GM21786 (cell line): ENCODE data around the gene C2orf49.
A peak's percentile ranks its signal among the peaks of the same experiment; 100 is the strongest.

Experiments
- ATAC-seq: cut with Tn5 transposase; IDR thresholded peaks from one replicate; pipeline ENCODE4 v1.9.1; 2021; ENCODE audit not compliant: unreplicated experiment

C2orf49 gene

DNA sequence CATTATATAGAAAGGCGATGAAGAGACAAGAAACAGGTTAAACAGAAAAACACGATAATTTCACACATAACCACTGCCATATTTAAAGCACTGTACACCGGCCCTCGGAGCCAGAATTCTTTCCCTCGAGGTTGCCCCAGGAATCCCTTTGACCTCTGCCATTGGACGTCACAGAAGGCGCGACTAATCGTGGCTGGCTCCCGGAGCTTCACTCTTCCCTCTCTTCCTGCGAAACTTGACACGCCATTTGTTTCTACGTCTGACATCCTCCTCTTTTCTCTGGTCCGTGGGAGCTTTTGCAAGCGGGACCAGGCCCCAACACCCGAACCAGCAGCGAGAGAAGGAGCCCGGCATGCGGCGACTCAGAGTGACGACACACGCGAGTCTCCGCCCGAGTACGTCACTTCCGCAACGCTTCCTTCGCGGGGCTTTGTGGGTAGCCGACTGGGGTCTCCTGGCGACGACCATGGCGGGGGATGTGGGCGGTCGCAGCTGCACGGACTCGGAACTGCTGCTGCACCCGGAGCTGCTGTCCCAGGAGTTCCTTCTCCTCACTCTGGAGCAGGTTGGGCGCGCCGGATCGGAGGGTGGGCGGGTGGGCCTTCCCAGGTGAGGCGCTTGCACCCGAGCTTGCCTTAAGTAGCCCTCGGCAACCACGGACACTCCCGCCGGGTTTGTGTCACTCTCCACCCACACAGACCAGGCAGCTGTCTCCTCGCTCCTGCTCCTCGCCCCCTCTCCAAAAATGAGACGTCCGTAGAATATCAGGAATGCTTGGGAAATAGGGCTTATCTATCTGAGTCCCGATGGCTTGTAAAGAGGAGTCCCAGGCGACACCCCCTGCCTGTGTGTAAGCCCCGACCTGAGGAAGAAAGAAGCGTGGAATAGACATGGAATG, at the start of gene C2orf49:
TSS of gene C2orf49 (plus strand) at position 419 of the 898 bp plus-strand sequence. CDS start at position 467, 48 bp downstream.
- peak; percentile 94 for ATAC-seq

DNA sequence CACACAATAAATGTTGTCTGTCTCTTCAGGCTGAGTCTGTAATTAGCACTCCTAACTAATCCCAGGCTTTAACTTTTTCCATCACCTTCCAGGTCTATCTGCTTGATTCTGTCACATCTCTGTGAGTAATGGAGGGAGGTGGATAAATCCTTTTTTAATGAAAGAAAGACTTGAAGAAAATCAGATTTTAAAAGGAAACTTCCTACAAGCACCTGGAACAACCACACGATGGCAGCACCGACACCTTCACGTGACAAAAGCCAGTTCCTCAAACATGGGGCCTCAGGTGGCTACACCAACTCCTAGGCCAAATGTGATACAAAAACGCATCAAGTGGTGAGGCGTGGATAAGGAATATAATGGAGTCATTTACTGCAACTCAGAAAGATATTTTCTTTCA, 49.6 kb upstream of the C2orf49 start:
- no peak for ATAC-seq

DNA sequence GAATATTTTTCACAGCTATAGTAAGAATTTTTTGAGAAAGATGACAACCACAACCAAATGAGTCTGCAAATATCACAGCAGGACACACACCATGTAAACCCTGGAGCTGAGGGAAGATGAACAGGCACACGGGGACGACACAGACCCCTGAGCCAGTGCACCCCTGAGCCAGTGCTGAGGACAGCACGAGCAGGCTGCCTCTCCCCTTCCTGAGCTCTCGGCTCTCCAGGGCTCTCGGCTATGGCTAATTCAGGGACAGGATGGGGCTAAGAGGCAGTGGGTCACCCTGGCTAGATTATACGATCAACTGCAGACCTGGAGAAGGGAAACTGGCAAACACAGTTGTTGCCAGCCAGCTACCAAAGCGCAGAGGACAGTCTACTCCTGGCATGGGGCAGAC, 49.2 kb upstream of the C2orf49 start:
- no peak for ATAC-seq

DNA sequence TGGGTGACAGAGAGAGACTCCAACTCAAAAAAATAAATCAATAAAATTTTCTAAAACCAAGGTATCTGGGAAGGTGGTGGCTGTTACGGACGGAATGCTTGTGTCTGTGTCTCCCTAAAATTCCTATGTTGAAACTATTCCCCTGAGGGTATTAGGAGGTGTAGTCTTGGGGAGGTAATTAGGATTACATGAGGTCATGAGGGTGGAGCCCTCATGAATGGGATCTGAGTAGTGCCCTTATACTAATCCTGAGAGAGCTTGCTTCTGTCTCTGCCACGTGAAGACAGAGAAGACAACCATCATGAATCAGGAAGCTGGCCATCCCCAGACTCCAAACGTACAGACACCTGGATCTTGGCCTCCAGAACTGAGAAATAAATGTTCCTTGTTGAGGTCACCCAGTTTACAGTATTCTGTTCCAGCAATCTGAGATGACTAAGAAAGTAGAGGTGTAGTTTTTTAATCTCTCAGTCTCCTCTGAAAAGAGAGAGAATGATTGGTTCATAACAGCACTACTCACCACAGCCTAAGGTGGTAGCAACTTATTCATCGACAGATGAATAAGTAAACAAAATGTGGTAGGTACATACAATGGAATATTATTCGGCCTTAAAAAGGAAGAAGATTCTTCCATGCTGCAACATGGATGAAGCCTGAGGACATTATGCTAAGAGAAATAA, 46.2 kb upstream of the C2orf49 start:
- no peak for ATAC-seq

DNA sequence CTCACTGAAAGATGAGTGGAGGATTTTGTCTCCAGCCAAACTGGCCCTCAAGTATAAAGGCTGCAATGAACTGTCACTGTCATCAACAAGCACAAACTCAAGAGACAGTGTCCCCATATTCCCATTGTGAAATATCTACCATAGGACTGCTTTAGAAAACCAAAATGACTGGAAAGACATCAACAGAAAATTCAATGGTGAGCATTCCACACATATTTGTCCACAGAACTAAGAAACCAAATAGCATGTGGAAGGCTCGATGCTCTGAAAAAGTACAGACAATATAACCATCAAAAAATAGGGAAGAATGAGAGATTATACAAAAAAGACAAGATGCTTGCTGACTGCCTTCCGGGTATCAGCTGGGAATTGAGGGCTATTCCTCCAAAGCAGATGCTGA, 45.4 kb upstream of the C2orf49 start:
- no peak for ATAC-seq

DNA sequence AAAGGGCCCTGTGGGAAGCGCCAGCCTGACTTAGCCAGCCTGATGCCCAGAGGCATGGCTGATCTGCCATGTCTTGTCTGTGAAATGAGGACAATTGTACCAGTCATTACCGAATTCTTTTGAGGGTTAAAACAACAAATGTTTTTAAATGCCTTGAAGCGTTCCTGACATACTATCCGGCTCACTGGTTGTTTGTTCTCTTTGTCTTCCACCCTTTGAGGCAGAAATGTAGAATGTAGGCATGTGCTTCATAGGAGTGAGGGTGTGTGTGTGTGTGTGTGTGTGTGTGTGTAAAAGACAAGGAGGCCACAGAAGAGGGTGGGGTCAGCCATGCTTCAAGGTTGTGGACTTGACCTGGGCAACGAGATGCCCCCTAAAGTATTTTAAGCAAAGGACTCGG, 43.3 kb upstream of the C2orf49 start:
- no peak for ATAC-seq

DNA sequence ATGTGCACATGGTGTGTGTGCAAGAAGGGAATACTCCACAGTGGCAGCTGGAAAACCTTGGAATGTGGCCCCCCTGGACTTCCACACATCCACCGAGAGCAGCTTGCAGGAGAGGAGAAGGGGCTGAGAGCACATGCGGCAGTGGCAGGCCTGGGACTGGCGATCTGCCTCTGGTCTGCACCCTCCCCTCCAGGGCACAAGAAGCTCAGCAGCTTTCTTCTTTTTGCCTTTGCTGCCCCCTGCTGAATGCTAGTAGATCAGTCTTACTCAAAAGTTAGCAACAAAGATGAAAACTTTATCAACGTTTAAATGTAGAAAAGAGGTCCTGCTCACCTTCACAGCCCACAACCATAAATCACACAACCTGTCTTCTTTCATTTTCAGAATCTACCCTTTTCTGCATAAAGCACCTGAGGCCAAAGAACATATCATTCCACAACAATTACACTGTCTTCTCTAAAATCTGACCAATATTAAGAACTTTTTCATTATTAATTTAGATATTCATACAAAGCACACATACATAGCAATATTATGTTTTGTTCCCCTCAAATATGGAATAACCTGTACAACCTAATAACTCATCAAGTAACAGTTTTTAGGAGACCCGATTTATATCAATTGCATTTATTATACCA, 42.4 kb upstream of the C2orf49 start:
- ATAC-seq = no peak

DNA sequence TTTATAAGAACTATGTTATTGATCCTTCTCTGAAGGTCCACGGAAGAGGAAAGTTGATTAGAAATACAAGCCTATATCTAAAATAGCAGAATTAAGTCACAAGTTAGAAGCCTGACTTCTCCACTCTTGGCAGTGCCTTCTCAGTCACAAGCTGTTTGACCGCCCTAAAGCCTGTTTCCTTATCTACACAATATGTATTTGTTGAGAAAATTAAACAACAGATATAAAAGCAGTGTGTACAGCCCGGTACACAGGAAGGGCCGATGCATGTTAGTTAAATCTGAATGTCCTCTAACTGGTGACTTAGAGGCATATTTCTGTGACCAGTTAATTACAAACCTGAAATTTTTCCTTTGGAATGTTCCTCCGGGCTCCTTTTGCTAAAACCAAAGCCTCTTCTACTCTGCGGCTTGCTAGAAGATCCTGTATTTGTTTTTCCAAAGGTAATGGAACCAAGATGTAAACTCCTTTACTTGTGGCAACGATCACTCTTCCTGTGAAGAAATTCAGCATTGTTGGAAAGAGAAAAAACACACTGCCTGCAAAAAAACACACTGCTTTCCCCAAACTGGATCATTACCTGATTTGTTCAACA, 41.2 kb upstream of the C2orf49 start:
- ATAC-seq = no peak

DNA sequence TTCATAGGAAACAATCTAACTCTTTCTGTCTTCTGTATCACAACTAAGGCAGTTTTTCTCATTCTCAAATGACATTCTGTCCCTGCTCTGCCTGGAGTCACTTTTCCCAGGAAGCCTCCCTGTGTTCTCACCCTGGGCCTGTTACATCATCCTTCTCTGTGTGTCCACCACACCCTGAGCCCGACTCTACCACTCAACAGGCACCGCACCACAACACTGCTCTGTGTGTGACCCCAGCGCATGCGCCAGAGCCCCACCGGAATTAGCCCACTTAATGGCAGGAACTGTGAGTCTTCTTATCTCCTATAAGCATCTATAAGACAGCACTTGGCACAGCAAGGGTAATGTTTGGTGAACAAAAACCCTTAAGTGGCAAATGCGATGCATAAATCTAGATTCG, 40.1 kb upstream of the C2orf49 start:
- ATAC-seq = no peak

DNA sequence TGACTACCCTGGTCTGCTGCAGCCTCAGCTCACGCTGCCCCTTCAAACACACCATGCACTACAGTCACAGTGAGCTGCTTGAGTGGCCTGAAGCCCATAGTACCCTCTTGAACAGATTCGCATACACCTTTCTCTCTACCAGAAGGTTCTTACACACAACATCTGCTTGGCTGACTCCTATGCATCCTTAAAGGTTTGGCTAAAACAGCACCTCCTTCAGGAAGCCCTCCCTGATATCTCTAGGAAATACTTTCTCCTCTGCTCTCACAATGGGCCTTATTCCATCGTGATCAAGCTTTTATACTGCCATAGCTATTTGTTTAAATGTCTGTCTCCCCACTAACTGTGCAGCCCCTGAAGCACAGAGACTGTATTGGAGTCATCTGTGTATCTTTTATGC, 39.3 kb upstream of the C2orf49 start:
- ATAC-seq = no peak

DNA sequence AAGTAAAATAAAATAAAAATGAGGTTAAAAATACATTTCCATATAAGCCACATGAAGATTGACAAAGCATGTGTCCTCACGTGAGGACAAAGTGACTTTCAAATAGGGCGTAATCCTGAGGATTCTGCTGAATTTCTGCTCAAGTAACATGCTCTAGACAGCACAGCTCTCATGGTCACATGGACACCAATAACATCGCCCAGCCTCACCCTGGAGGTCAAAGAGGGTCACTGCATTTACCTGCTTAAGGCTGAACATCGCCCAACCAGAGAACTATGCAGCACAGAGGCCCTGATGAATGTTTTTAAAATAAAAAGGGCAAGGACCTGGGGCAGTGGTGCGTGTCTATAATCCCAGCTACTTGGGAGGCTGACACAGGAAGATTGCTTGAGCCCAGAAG, 38.0 kb upstream of the C2orf49 start:
- no peak for ATAC-seq

DNA sequence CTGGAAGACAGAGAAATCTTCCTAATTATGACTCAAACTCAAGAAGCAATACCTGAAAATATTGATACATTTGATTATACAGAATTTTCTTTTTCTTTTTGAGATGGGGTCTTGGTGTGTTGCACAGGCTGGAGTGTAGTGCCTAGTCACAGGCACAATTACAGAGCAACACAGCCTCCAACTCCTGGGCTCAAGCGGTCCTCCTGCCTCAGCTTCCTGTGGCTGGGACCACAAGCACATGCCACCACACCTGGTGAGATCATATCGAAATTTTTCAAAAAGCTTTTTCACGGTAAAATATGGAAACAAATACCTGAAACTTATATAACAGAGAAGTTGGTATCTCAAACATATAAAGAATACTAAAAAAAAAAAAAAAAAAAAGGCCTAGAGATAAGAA, 35.7 kb upstream of the C2orf49 start:
- no peak for ATAC-seq

DNA sequence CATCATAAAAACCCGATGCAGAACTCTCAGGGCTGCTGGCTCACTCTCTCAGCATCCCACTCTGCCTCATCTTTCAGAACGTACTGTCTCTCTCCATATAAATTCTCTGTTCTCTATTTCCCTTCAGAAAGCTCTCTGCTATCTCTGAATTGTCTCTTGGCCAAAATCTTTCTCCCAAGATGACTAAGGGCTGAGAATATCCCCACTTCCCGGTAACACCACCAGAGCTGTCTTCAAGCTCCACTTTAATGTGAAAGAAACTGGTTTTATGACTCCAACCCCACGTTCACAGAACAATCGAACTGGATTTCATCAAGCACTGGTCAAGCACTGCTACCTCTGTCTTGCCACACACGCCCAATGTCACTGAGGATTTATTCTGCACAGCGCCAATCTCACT, 30.2 kb upstream of the C2orf49 start:
- ATAC-seq = no peak

DNA sequence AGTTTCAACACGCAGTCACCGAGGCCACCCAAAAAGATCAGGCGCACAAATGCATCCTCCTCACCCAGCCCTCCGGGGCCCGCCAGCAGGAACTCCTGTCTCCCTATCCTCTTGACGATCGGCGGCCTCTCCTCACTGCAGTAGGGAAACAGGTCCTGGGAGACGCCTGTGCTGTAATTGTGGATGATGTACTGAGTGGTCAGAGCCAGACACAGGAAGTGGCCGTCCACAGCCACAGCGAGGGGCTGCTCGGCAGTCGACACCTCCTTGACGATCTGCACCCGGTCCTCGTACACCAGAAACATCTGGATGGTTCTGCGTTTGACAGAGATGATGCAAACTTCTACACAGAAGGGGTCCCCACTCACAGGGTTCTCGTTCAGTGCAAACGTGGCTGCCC, 29.8 kb upstream of the C2orf49 start:
- ATAC-seq = no peak

DNA sequence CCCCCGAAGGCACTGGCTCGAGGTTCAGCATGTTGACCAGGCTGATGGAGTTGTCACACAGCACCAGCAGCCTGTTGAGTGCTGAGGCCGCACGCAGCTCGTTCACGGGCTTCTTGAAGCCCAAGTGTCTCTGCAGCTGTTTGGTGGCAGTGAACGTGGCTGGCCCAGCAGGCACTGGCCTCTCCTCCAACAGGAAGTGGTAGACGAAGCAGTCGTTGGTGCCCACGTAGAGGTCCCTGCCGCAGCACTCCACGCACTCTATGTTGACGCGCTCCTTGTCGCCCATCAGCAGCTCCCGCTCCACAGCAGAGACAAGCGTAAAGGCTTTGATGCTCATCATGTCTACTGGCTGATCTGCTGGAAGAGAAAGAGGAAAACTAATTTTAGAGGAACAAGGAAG, 29.4 kb upstream of the C2orf49 start:
- no peak for ATAC-seq

DNA sequence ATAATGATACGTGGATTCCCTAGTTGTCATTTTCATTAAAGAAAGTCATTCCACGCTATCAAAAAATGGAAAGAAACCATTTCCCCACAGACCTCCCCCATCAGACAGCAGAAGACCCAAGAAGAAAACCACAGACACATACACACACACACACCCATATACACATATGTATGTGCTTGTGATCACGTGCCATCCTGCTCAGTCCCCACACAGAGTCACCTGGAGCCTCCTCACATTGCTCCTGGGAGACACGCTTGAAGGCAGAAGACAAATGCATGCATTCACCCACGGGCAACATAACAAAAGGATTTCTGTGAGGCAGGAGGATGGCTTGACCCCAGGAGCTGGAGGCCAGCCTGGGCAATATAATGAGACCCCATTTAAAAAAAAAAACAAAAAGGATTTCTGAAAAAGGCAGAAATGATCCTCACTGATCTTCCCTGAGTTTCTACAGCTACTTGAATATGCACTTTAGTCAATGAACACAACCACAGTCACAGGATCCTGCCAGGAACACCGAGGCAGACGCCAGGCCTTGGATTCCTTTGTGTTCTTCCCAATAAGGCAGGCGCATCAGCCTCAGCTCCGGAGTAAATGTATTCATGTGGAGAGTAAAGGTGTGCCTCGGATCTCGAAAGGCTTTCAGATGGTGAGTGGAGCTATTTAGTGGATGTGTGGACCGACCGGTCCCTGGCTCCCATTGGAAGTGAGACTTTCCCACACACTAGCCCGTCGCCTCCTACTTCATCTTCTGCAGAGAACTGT, 28.8 kb upstream of the C2orf49 start:
- no peak for ATAC-seq

DNA sequence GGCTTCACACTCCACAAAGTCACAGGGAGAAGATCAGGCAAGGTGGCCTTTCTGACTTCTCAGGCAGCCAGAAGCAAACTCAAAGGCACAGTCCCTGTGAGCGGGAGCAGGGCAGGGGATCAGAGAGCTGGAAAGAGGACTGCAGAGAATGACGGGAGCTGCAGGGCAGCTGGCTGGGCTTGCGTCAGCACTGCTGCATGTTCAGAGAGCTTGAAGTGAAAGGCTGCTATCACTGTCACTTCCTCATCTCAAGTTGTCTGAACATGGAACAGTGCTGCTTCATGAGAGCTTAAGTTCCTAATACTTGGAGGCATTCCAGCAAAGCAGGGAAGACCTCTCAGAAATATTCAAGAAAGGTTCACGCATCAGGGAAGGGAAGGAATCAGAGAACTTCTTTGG, 28.2 kb upstream of the C2orf49 start:
- ATAC-seq = no peak

DNA sequence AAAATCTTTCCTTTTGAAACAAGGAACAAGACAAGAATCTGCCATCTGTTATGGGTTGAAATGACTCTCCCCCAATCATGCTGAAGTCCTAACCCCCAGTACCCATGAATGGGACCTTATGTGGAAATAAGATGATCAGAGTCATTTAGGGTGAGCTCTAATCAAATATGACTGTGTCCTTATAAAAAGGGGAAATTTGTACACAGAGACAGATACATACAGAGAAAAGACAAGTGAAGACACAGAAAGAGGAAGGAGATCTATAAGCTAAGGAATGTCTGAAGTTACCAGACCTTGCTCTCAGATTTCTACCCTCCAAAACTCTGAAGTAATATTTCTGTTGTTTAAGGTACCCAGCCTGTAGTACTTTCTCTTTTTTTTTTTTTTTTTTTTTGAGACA, 23.5 kb upstream of the C2orf49 start:
- no peak for ATAC-seq

DNA sequence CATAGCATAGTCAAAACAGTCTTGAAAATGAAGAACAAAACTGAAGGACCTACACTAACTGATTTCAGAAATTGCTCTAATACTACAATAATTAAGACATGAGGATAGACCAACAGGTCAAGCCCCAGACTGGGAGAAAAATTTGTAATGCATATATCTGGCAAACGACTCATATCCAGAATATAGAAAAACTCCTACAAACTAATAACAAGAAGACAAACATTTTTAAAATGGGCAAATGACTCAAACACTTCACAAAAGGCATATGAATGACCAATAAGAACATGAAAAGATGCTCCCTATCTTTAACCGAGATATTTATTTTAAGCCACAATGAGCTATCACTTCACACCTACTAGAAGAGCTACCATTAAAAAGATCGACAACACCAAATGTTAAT, 22.0 kb upstream of the C2orf49 start:
- no peak for ATAC-seq

DNA sequence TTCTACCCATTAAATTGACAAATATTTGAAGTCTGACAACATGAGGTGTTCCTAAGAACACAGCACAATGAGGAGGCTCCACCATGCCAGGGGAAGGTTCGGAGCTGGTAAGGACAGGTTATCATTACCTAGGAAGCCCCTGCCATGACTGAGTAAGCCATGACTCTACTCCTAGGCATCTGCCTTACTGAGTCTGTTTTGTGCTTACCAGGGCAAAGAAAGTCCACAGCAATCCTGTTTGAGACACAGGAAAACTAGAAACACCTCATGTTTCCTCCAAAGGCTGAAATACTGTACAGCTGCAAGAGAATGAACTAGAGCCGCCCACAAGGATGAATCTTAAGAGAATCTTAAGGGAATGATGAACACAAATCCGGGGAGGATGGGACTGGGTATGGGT, 19.4 kb upstream of the C2orf49 start:
- no peak for ATAC-seq

DNA sequence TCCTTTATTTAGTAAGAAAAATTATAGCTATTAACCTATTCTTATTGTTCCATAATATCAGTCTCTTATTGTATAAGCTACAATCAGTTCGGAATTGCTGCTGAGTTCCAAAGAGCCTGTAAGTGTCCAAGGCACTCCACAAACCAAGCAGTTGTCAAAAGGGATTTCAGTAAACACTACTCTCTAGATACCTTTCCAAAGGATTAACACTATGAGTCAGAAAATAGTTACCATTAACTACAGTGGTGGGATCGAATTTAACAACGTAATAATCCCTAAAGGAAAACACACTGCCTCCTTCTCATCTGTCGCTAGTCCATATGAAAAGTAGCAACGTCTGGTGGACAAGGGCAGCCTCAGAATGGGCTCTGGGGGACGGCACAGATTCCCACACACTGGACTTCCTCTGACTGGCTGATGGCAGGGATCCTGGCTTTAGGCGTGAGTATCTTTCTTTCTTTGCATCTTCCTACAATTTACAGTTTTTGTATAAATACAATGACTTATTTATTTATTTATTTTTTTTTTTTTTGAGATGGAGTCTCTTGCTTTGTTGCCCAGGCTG, 16.6 kb upstream of the C2orf49 start:
- no peak for ATAC-seq
